ENCODE results near the gene NHLH1. TPM values are rescaled to one million over a fixed set of nuclear protein-coding genes. Genes with fewer than 3 reads are reported as not detected.

The NHLH1 gene
- total and polyA plus RNA-seq, 3 experiments from 2014 or later, result 0.38 to 0.48 TPM; not detected in 1

GRCh38 chr1:160418483-160418882 lies 51.6 kb downstream of the NHLH1 start:
- Histone ChIP-seq H3K9me3 (ENCODE audit: low read length) (no peaks in the 10 kb centered on the region), H3K36me3 (ENCODE audit: insufficient read depth, low read length) (no peaks in the 10 kb centered on the region), H3K27ac (ENCODE audit: low read depth, low read length) (no peak overlapping the region), H3K4me3 (ENCODE audit: low read length) (no peak overlapping the region), H3K27me3 (ENCODE audit: insufficient read depth, low read length, poor library complexity, severe bottlenecking) (no peaks in the 10 kb centered on the region), H3K4me1 (ENCODE audit: insufficient read depth, low read length) (no peaks in the 10 kb centered on the region)
- Mint-ChIP-seq H3K4me3 (no peak overlapping the region), H3K9me3 (no peaks in the 10 kb centered on the region), H3K4me1 (no peaks in the 10 kb centered on the region), H3K27ac (no peak overlapping the region), H3K27me3 (peaks cover 0 to 5% of the 10 kb centered on the region in 2 donors), H3K36me3 (no peaks in the 10 kb centered on the region)
- POLR2A ChIA-PET, result no interaction called here
- CTCF ChIA-PET, result no interaction called here
- DNase-seq, result no peak

GRCh38 chr1:160419150-160419837 lies 52.4 kb downstream of the NHLH1 start:
- Mint-ChIP-seq H3K27ac (peak overlapping the region in 1 of 8 donors; percentile 30), H3K4me1 (no peaks in the 10 kb centered on the region), H3K4me3 (no peak overlapping the region), H3K9me3 (no peaks in the 10 kb centered on the region), H3K36me3 (no peaks in the 10 kb centered on the region), H3K27me3 (peaks cover 0 to 5% of the 10 kb centered on the region in 2 donors)
- ChIA-PET CTCF (no interaction called here), POLR2A (no interaction called here)
- H3K36me3 ChIP-seq (ENCODE audit: insufficient read depth, low read length), result no peaks in the 10 kb centered on the region
- H3K4me1 ChIP-seq (ENCODE audit: insufficient read depth, low read length), result no peaks in the 10 kb centered on the region
- no peak overlapping the region for H3K4me3 ChIP-seq (ENCODE audit: low read length)
- no peak overlapping the region for H3K27ac ChIP-seq (ENCODE audit: low read depth, low read length)
- DNase-seq, result no peak
- no peaks in the 10 kb centered on the region for H3K9me3 ChIP-seq (ENCODE audit: low read length)
- no peaks in the 10 kb centered on the region for H3K27me3 ChIP-seq (ENCODE audit: insufficient read depth, low read length, poor library complexity, severe bottlenecking)

- H3K4me3 ChIP-seq (ENCODE audit: low read length), result no peak overlapping the region
- Mint-ChIP-seq H3K4me3 (no peak overlapping the region), H3K36me3 (no peaks in the 10 kb centered on the region), H3K27me3 (peaks cover 0 to 5% of the 10 kb centered on the region in 2 donors), H3K27ac (no peak overlapping the region), H3K9me3 (no peaks in the 10 kb centered on the region), H3K4me1 (no peaks in the 10 kb centered on the region)
- ChIA-PET CTCF (no interaction called here), POLR2A (no interaction called here)
- H3K4me1 ChIP-seq (ENCODE audit: insufficient read depth, low read length), result no peaks in the 10 kb centered on the region
- no peaks in the 10 kb centered on the region for H3K27me3 ChIP-seq (ENCODE audit: insufficient read depth, low read length, poor library complexity, severe bottlenecking)
- no peaks in the 10 kb centered on the region for H3K9me3 ChIP-seq (ENCODE audit: low read length)
- no peaks in the 10 kb centered on the region for H3K36me3 ChIP-seq (ENCODE audit: insufficient read depth, low read length)
- DNase-seq, result no peak
- no peak overlapping the region for H3K27ac ChIP-seq (ENCODE audit: low read depth, low read length)
Observed at GRCh38 chr1:160419838-160420169, 52.9 kb downstream of the NHLH1 start.

- no peak for DNase-seq
- no peaks in the 10 kb centered on the region for H3K36me3 ChIP-seq (ENCODE audit: insufficient read depth, low read length)
- Mint-ChIP-seq H3K4me1 (no peaks in the 10 kb centered on the region), H3K27ac (no peak overlapping the region), H3K36me3 (no peaks in the 10 kb centered on the region), H3K27me3 (peaks cover 0 to 5% of the 10 kb centered on the region in 2 donors), H3K4me3 (no peak overlapping the region), H3K9me3 (no peaks in the 10 kb centered on the region)
- CTCF ChIA-PET, result interaction anchor here (1.6 kb wide), 1 partner anchor 44 kb away, joined by 4 read pairs; no protein-coding TSS in a partner anchor
- no peaks in the 10 kb centered on the region for H3K9me3 ChIP-seq (ENCODE audit: low read length)
- no peaks in the 10 kb centered on the region for H3K4me1 ChIP-seq (ENCODE audit: insufficient read depth, low read length)
- no peaks in the 10 kb centered on the region for H3K27me3 ChIP-seq (ENCODE audit: insufficient read depth, low read length, poor library complexity, severe bottlenecking)
- no peak overlapping the region for H3K27ac ChIP-seq (ENCODE audit: low read depth, low read length)
- H3K4me3 ChIP-seq (ENCODE audit: low read length), result no peak overlapping the region
- POLR2A ChIA-PET, result no interaction called here
Observed at GRCh38 chr1:160420881-160421842, 54.3 kb downstream of the NHLH1 start.

- Histone ChIP-seq H3K9me3 (ENCODE audit: low read length) (no peaks in the 10 kb centered on the region), H3K4me1 (ENCODE audit: insufficient read depth, low read length) (peaks cover 3% of the 10 kb centered on the region), H3K27ac (ENCODE audit: low read depth, low read length) (no peak overlapping the region), H3K27me3 (ENCODE audit: insufficient read depth, low read length, poor library complexity, severe bottlenecking) (no peaks in the 10 kb centered on the region), H3K4me3 (ENCODE audit: low read length) (no peak overlapping the region), H3K36me3 (ENCODE audit: insufficient read depth, low read length) (no peaks in the 10 kb centered on the region)
- Mint-ChIP-seq H3K36me3 (no peaks in the 10 kb centered on the region), H3K4me3 (no peak overlapping the region), H3K27ac (no peak overlapping the region), H3K27me3 (peaks cover 0 to 5% of the 10 kb centered on the region in 2 donors), H3K9me3 (no peaks in the 10 kb centered on the region), H3K4me1 (peaks cover 0 to 2% (median 1%) of the 10 kb centered on the region in 3 donors)
- DNase-seq, result no peak
- ChIA-PET CTCF (interaction anchor here (1.6 kb wide), 1 partner anchor 45 kb away, joined by 4 read pairs; no protein-coding TSS in a partner anchor), POLR2A (no interaction called here)
Observed at GRCh38 chr1:160421881-160422280, 55.0 kb downstream of the NHLH1 start.

Other genes with a start within 250 kb of the NHLH1 start
- gene ATP1A4, start 215.5 kb upstream of the NHLH1 start, total RNA-seq, result not detected
- not detected for gene ATP1A4, start 215.5 kb upstream of the NHLH1 start, polyA plus RNA-seq
- gene CASQ1, start 176.5 kb upstream of the NHLH1 start, total RNA-seq, result not detected
- gene CASQ1, start 176.5 kb upstream of the NHLH1 start, polyA plus RNA-seq, result not detected
- 10 to 100 TPM; 77.4 to 81.4 TPM for gene PEA15, start 161.7 kb upstream of the NHLH1 start, total RNA-seq
- gene PEA15, start 161.7 kb upstream of the NHLH1 start, polyA plus RNA-seq, result 9.1 TPM
- gene DCAF8, start 104.5 kb upstream of the NHLH1 start, total RNA-seq, result 10 to 100 TPM; 95.6 to 97.0 TPM
- 54.2 TPM for gene DCAF8, start 104.5 kb upstream of the NHLH1 start, polyA plus RNA-seq
- gene PEX19, start 81.9 kb upstream of the NHLH1 start, total RNA-seq, result 10 to 100 TPM; 56.1 to 57.5 TPM
- gene PEX19, start 81.9 kb upstream of the NHLH1 start, polyA plus RNA-seq, result 47.7 TPM
- 100 to 1,000 TPM; 129 to 139 TPM for gene COPA, start 23.8 kb upstream of the NHLH1 start, total RNA-seq
- 121 TPM for gene COPA, start 23.8 kb upstream of the NHLH1 start, polyA plus RNA-seq
- 10 to 100 TPM; 58.7 to 61.3 TPM for gene NCSTN, start 23.7 kb upstream of the NHLH1 start, total RNA-seq
- 74.4 TPM for gene NCSTN, start 23.7 kb upstream of the NHLH1 start, polyA plus RNA-seq
- gene VANGL2, start 33.5 kb downstream of the NHLH1 start, total RNA-seq, result under 1 TPM; 0.04 to 0.07 TPM
- not detected for gene VANGL2, start 33.5 kb downstream of the NHLH1 start, polyA plus RNA-seq
- 10 to 100 TPM; 28.3 to 30.7 TPM for gene SLAMF6, start 156.2 kb downstream of the NHLH1 start, total RNA-seq
- gene SLAMF6, start 156.2 kb downstream of the NHLH1 start, polyA plus RNA-seq, result 201 TPM
- gene CD84, start 212.4 kb downstream of the NHLH1 start, total RNA-seq, result 10 to 100 TPM; 25.1 to 27.6 TPM
- 58.1 TPM for gene CD84, start 212.4 kb downstream of the NHLH1 start, polyA plus RNA-seq

Measured in CD8-positive, alpha-beta memory T cell (primary cell).